Neuronal stem cell (in vitro differentiated cells): ENCODE data around the gene CDC20.

ENCODE experiments used
- DNase-seq: peaks from one replicate; pipeline ENCODE4 v3.0.0-alpha.2; 2013; ENCODE audit warnings: low spot score
- H2AFZ ChIP-seq: one replicate; pipeline ENCODE4 v1.6.1; 2013; ENCODE audit warnings: mild to moderate bottlenecking, low read length, inconsistent platforms
- H2AK5ac ChIP-seq: 2 replicates; pipeline ENCODE4 v1.6.1; 2013; ENCODE audit warnings: low read depth, mild to moderate bottlenecking, inconsistent platforms, low read length, moderate library complexity, mixed read lengths
- H2BK120ac ChIP-seq: 2 replicates; pipeline ENCODE4 v1.6.1; 2013; ENCODE audit warnings: low read depth, mild to moderate bottlenecking, inconsistent platforms, low read length, moderate library complexity, mixed read lengths
- H2BK12ac ChIP-seq: one replicate; pipeline ENCODE4 v1.6.1; 2013; ENCODE audit warnings: low read length, inconsistent platforms
- H2BK15ac ChIP-seq: 2 replicates; pipeline ENCODE4 v1.6.1; 2013; ENCODE audit warnings: mild to moderate bottlenecking, low read length, inconsistent platforms, mixed read lengths
- H2BK5ac ChIP-seq: one replicate; pipeline ENCODE4 v1.6.1; 2013; ENCODE audit warnings: inconsistent platforms, mild to moderate bottlenecking, low read length, moderate library complexity
- H3K14ac ChIP-seq: one replicate; pipeline ENCODE4 v1.6.1; 2013; ENCODE audit warnings: low read length, inconsistent platforms
- H3K18ac ChIP-seq: 2 replicates; pipeline ENCODE4 v1.6.1; 2013; ENCODE audit warnings: low read length, inconsistent platforms
- H3K23ac ChIP-seq: 2 replicates; pipeline ENCODE4 v1.6.1; 2013; ENCODE audit warnings: low read depth, mild to moderate bottlenecking, mixed read lengths, low read length, inconsistent platforms; ENCODE audit not compliant: poor library complexity
- H3K27ac ChIP-seq: replicated peaks from 3 replicates; pipeline ENCODE4 v1.5.1; 2013; ENCODE audit warnings: low read length, inconsistent platforms
- H3K27me3 ChIP-seq, 3 experiments: 2 replicates each; pipeline ENCODE4 v1.6.1; 2013; ENCODE audit warnings: low read length in 3 of 3, mild to moderate bottlenecking in 2 of 3, inconsistent platforms in 1 of 3, low read depth in 1 of 3, mixed read lengths in 1 of 3, moderate library complexity in 1 of 3; ENCODE audit not compliant: control insufficient read depth in 3 of 3, insufficient read depth in 3 of 3
- H3K36me3 ChIP-seq, 2 donors: replicated peaks in 1 of 2; 2 replicates each; pipeline ENCODE4 v1.6.1; 2013; ENCODE audit warnings: low read length in 2 of 2; ENCODE audit not compliant: control insufficient read depth in 2 of 2, insufficient read depth in 2 of 2
- H3K4ac ChIP-seq: 2 replicates; pipeline ENCODE4 v1.6.1; 2013; ENCODE audit warnings: inconsistent platforms, mild to moderate bottlenecking, low read length, moderate library complexity
- H3K4me1 ChIP-seq, 2 donors: 1 replicate in 1 of 2; 2 replicates in 1 of 2; pipeline ENCODE4 v1.6.1; 2013; ENCODE audit warnings: low read length in 2 of 2, low read depth in 1 of 2; ENCODE audit not compliant: control insufficient read depth in 2 of 2, insufficient read depth in 1 of 2
- H3K4me2 ChIP-seq: one replicate; pipeline ENCODE4 v1.6.1; 2013; ENCODE audit warnings: mild to moderate bottlenecking, low read length, inconsistent platforms; ENCODE audit not compliant: insufficient read depth, poor library complexity, severe bottlenecking
- H3K4me3 ChIP-seq, 2 donors: 2 replicates each; pipeline ENCODE4 v1.5.1; 2013; ENCODE audit warnings: low read length in 2 of 2, mild to moderate bottlenecking in 2 of 2, inconsistent platforms in 1 of 2, moderate library complexity in 1 of 2
- H3K79me1 ChIP-seq: one replicate; pipeline ENCODE4 v1.6.1; 2013; ENCODE audit warnings: low read depth, mild to moderate bottlenecking, inconsistent platforms, low read length, moderate library complexity
- H3K9ac ChIP-seq: one replicate; pipeline ENCODE4 v1.6.1; 2013; ENCODE audit warnings: mild to moderate bottlenecking, low read depth, low read length, inconsistent platforms; ENCODE audit not compliant: poor library complexity
- H3K9me3 ChIP-seq, 2 donors: replicated peaks in 1 of 2; 2 replicates each; pipeline versions ENCODE3 to v1.6.1; 2013; ENCODE audit warnings: low read length in 2 of 2, mild to moderate bottlenecking in 2 of 2, inconsistent platforms in 1 of 2, low read depth in 1 of 2, mixed read lengths in 1 of 2, moderate library complexity in 1 of 2; ENCODE audit not compliant: control insufficient read depth in 2 of 2, insufficient read depth in 1 of 2
- H4K8ac ChIP-seq: one replicate; pipeline ENCODE4 v1.6.1; 2013; ENCODE audit warnings: low read depth, mild to moderate bottlenecking, inconsistent platforms, low read length, moderate library complexity
- H4K91ac ChIP-seq: one replicate; pipeline ENCODE4 v1.6.1; 2013; ENCODE audit warnings: low read length, low read depth, mild to moderate bottlenecking, inconsistent platforms; ENCODE audit not compliant: poor library complexity
- WGBS, 2 donors: extraction: QIAGEN DNeasy Blood & Tissue Kit; methylation state at CpG; one replicate each; pipeline ENCODE4 v1.1.7; 2013; ENCODE audit warnings: missing lambda C conversion rate in 2 of 2, mixed read lengths in 1 of 2; ENCODE audit not compliant: insufficient read length in 2 of 2, insufficient replicate concordance in 1 of 2; ENCODE audit errors: extremely low coverage in 2 of 2; 5-methylcytosine and 5-hydroxymethylcytosine counted together

The CDC20 gene

DNA sequence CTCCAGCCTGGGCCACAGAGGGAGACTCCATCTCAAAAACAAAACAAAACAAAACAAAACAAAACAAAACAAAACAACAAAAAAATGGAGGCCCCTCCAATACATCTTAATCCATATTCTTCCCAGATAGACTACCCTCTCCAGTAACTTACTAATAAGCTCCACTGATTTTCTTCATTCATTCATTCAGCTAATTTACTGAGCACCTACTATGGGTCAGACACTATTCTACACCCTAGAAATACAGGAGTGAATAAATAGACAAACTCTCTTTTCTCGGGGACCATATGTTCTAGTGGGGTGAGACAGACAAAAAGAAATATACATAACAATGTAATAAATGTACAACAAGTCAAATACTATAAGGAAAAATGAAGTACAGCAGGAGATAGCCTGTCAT lies 7.8 kb upstream of the CDC20 start:
- Histone ChIP-seq H4K8ac (no peak overlapping the region), H3K36me3 (no peaks in the 10 kb centered on the region), H3K27me3 (peaks cover 0 to 48% (median 0%) of the 10 kb centered on the region in 3 experiments), H3K4me1 (peaks cover 9 to 16% of the 10 kb centered on the region in 2 donors), H3K4ac (no peak overlapping the region), H2AK5ac (no peak overlapping the region), H2BK12ac (no peak overlapping the region), H3K23ac (no peak overlapping the region), H3K4me2 (no peak overlapping the region), H3K9me3 (no peaks in the 10 kb centered on the region), H2BK120ac (no peak overlapping the region), H4K91ac (no peak overlapping the region), H3K18ac (no peak overlapping the region), H2BK15ac (no peak overlapping the region), H2BK5ac (no peak overlapping the region), H3K9ac (no peak overlapping the region), H3K27ac (no peak overlapping the region), H3K14ac (no peak overlapping the region), H3K4me3 (no peak overlapping the region), H3K79me1 (no peaks in the 10 kb centered on the region), H2AFZ (no peak overlapping the region)
- DNase-seq = no peak
- WGBS, 2 donors = no CpG with 5 or more reads among the region's 1 CpG

DNA sequence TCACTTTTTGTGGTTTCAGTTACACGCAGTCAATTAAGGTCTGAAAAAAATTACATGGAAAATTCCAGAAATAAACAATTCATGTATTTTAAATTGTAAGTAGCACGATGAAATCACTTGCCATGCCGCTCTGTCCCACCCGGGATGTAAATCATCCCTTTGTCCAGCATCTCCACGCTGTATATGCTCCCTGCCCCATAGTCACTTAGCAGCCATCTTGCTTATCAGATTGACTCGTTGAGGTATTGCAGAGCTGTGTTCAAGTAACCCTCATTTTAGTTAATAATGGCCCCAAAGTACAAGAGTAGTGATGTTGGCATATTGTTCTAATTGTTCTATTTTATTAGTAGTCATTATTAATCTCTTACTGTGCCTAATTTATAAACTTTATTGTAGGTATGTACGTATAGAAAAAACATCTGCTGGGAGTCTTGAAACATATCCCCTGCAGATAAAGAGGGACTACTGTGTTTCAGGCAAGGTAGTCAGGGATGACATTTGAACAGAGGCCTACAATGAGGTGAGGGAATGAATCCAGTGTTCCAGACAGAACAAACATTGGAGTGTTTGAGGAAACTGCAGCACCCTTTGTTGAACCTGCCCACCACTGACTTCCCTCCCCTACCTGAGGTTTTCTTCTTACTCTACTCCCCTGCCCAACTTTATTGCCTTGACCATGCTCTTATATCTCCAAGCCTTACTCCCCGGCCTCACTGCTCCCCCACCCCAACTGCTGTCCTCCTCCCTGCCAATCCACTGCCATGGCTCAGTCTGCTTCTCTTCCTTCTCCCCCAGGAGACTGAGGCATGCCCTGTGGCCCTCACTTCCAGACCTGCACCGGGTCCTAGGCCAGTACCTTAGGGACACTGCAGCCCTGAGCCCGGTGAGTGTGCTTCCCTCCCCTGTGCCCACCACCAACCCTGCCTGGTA lies 7.1 kb upstream of the CDC20 start:
- Histone ChIP-seq H3K27ac (no peak overlapping the region), H3K4me2 (no peak overlapping the region), H2BK15ac (peak overlapping the region; percentile 5), H3K9ac (peak overlapping the region; percentile 61), H3K4ac (no peak overlapping the region), H2AK5ac (peak overlapping the region; percentile 24), H3K18ac (peak overlapping the region; percentile 55), H3K79me1 (no peaks in the 10 kb centered on the region), H3K4me1 (peaks cover 9 to 11% of the 10 kb centered on the region in 2 donors), H3K27me3 (peaks cover 0 to 40% (median 0%) of the 10 kb centered on the region in 3 experiments), H2AFZ (no peak overlapping the region), H2BK12ac (peak overlapping the region; percentile 98), H3K4me3 (no peak overlapping the region), H4K91ac (peak overlapping the region; percentile 65), H4K8ac (no peak overlapping the region), H2BK120ac (peak overlapping the region; percentile 10), H3K9me3 (no peaks in the 10 kb centered on the region), H3K36me3 (no peaks in the 10 kb centered on the region), H3K14ac (no peak overlapping the region), H3K23ac (peak overlapping the region; percentile 77), H2BK5ac (no peak overlapping the region)
- no CpG with 5 or more reads among the region's 10 CpGs for WGBS, 2 donors
- DNase-seq = no peak

DNA sequence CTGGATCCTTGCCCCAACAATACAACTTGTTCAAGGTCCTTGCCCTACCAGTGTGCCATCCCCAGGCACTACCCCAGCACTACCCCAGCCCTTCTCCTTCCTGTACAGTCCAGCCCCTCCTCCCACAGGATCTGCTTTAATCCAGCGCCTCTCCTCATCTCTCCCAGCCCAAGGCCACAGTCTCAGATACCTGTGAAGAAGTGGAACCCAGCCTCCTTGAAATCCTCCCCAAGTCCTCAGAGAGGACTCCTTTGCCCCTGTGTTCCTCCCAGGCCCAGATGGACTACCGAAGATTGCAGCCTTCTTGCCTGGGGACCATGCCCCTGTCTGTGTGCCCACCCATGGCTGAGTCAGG lies 6.5 kb upstream of the CDC20 start:
- Histone ChIP-seq H4K8ac (no peak overlapping the region), H3K27ac (no peak overlapping the region)
- no CpG with 5 or more reads among the region's 2 CpGs for WGBS, 2 donors

DNA sequence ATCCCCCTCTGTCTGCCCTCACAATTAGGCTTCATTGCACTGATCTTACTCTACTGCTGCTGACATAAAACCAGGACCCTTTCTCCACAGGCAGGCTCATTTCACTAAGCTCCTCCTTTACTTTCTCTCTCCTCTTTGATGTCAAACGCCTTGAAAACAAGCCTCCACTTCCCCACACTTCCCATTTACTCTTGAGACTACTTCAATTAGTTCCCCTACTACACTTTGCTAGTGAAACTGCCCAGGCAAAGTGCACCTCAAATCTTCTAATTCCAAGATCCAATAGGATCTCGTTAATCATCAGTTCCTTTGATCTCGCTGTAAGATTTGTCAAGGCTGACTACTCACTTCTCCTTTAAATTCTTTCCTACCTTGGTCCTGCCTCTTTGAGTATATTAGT lies 5.9 kb upstream of the CDC20 start:
- H3K4me3 ChIP-seq = no peak overlapping the region
- H3K79me1 ChIP-seq = no peaks in the 10 kb centered on the region
- no CpG with 5 or more reads among the region's 3 CpGs for WGBS, 2 donors
- H3K9ac ChIP-seq = no peak overlapping the region
- no peaks in the 10 kb centered on the region for H3K9me3 ChIP-seq
- H2BK15ac ChIP-seq = peak overlapping the region; percentile 5
- no peak overlapping the region for H4K91ac ChIP-seq
- H3K27ac ChIP-seq = no peak overlapping the region
- peaks cover 9 to 11% of the 10 kb centered on the region in 2 donors for H3K4me1 ChIP-seq
- H2BK12ac ChIP-seq = no peak overlapping the region
- H3K4me2 ChIP-seq = no peak overlapping the region
- H3K27me3 ChIP-seq = peaks cover 0 to 28% (median 0%) of the 10 kb centered on the region in 3 experiments
- H2AFZ ChIP-seq = no peak overlapping the region
- no peak overlapping the region for H4K8ac ChIP-seq
- no peak overlapping the region for H3K23ac ChIP-seq
- no peak overlapping the region for H3K4ac ChIP-seq
- no peak overlapping the region for H2AK5ac ChIP-seq
- no peak overlapping the region for H3K18ac ChIP-seq
- H2BK5ac ChIP-seq = no peak overlapping the region
- no peaks in the 10 kb centered on the region for H3K36me3 ChIP-seq
- H2BK120ac ChIP-seq = no peak overlapping the region
- DNase-seq = no peak
- H3K14ac ChIP-seq = no peak overlapping the region

More for the DNA sequence above, 6.5 kb upstream of the CDC20 start:
- peak overlapping the region; percentile 77 for H3K23ac ChIP-seq
- H3K9me3 ChIP-seq = no peaks in the 10 kb centered on the region
- no peak overlapping the region for H4K91ac ChIP-seq
- peak overlapping the region; percentile 10 for H2BK120ac ChIP-seq
- no peak overlapping the region for H3K4me2 ChIP-seq
- peaks cover 9 to 10% of the 10 kb centered on the region in 2 donors for H3K4me1 ChIP-seq
- H3K27me3 ChIP-seq = peaks cover 0 to 34% (median 0%) of the 10 kb centered on the region in 3 experiments
- no peak overlapping the region for H3K14ac ChIP-seq
- peak overlapping the region; percentile 5 for H2BK15ac ChIP-seq
- no peak for DNase-seq
- H2BK5ac ChIP-seq = no peak overlapping the region
- H3K4me3 ChIP-seq = no peak overlapping the region
- H2AK5ac ChIP-seq = peak overlapping the region; percentile 24
- no peaks in the 10 kb centered on the region for H3K36me3 ChIP-seq
- peak overlapping the region; percentile 61 for H3K9ac ChIP-seq
- no peak overlapping the region for H2AFZ ChIP-seq
- H3K79me1 ChIP-seq = no peaks in the 10 kb centered on the region
- H2BK12ac ChIP-seq = peak overlapping the region; percentile 98
- H3K18ac ChIP-seq = no peak overlapping the region
- H3K4ac ChIP-seq = no peak overlapping the region
